ENCODE results near the gene NUP133.

Gene NUP133

DNA sequence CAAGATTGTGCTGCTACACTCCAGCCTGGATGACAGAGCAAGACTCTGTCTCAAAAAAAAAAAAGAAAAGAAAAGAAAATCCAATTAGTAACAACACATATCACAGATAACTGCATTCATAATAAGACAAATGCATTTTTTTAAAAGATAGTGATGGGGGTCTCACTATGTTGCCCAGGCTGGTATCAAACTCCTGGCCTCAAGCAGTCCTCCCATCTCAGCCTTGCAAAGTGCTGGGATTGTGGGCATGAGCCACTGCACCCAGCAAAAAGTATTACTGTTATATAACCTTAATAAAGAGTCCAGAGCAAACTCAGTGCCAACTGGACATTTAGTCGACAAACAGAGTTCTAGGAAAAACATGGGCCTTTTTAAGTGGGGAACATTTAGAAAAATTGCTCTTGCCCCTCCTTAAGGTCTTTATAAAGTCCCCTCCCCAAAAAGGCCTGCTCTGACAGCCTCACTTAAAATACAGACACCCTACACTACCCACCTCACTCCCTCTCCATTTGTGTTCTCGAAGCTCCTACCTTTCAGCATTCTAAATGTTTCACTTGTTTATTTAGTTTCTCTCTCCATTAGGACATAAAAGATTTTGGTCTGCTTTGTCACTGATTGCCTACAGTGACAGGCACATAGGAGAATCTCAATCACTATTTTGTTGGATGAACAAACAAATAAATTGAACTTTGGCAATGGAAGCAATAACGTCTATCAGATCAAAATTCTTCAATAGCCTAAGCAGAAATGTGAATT is 42.8 kb upstream of the NUP133 start:
- H3K27ac Mint-ChIP-seq = no peak overlapping the region
- no peaks in the 10 kb centered on the region for H3K27me3 Mint-ChIP-seq (ENCODE audit: low read depth)
- TF ChIP-seq, protein P1, sequence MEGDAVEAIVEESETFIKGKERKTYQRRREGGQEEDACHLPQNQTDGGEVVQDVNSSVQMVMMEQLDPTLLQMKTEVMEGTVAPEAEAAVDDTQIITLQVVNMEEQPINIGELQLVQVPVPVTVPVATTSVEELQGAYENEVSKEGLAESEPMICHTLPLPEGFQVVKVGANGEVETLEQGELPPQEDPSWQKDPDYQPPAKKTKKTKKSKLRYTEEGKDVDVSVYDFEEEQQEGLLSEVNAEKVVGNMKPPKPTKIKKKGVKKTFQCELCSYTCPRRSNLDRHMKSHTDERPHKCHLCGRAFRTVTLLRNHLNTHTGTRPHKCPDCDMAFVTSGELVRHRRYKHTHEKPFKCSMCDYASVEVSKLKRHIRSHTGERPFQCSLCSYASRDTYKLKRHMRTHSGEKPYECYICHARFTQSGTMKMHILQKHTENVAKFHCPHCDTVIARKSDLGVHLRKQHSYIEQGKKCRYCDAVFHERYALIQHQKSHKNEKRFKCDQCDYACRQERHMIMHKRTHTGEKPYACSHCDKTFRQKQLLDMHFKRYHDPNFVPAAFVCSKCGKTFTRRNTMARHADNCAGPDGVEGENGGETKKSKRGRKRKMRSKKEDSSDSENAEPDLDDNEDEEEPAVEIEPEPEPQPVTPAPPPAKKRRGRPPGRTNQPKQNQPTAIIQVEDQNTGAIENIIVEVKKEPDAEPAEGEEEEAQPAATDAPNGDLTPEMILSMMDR (IDR thresholded peaks at IDR 0.05; ENCODE audit: unreplicated experiment in 3 of 3) = no peak
- peaks cover 12% of the 10 kb centered on the region for H3K4me1 Mint-ChIP-seq
- H3K9me3 Mint-ChIP-seq = no peaks in the 10 kb centered on the region
- H3K36me3 Mint-ChIP-seq (ENCODE audit: low read depth) = peaks cover 16% of the 10 kb centered on the region
- no peak overlapping the region for H3K4me3 Mint-ChIP-seq

- TF ChIP-seq, protein P1 (IDR thresholded peaks at IDR 0.05; ENCODE audit: unreplicated experiment in 3 of 3) = no peak
- H3K9me3 Mint-ChIP-seq = no peaks in the 10 kb centered on the region
- no peaks in the 10 kb centered on the region for H3K4me1 Mint-ChIP-seq
- H3K27me3 Mint-ChIP-seq (ENCODE audit: low read depth) = no peaks in the 10 kb centered on the region
- no peak overlapping the region for H3K4me3 Mint-ChIP-seq
- H3K36me3 Mint-ChIP-seq (ENCODE audit: low read depth) = peaks cover 42% of the 10 kb centered on the region
- no peak overlapping the region for H3K27ac Mint-ChIP-seq
Observed at GRCh38 chr1:229547542-229547941, 39.4 kb upstream of the NUP133 start.

DNA sequence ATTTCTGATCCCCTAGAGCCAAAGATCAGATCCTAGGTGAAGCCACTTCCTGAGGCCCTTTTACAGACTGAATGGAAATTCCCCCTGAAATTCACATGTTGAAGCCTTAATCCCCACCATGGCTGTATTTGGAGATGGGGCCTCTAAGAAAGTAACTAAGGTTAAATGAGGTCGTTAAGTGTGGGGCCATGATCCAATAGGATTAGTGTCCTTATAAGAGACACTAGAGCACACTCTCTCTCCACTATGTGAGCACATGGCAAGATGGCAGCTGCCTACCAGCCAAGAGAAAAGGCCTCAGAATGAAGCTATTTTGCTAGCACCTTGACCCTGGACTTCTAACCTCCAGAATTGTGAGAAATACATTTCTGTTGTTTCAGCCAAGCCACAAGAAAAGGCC is 36.4 kb upstream of the NUP133 start:
- H3K27ac Mint-ChIP-seq = no peak overlapping the region
- H3K4me3 Mint-ChIP-seq = no peak overlapping the region
- no peaks in the 10 kb centered on the region for H3K9me3 Mint-ChIP-seq
- H3K27me3 Mint-ChIP-seq (ENCODE audit: low read depth) = no peaks in the 10 kb centered on the region
- peaks cover 59% of the 10 kb centered on the region for H3K36me3 Mint-ChIP-seq (ENCODE audit: low read depth)
- H3K4me1 Mint-ChIP-seq = no peaks in the 10 kb centered on the region
- TF ChIP-seq, protein P1 (IDR thresholded peaks at IDR 0.05; ENCODE audit: unreplicated experiment in 3 of 3) = no peak

- TF ChIP-seq, protein P1 (IDR thresholded peaks at IDR 0.05; ENCODE audit: unreplicated experiment in 3 of 3) = no peak
- H3K9me3 Mint-ChIP-seq = no peaks in the 10 kb centered on the region
- peaks cover 73% of the 10 kb centered on the region for H3K36me3 Mint-ChIP-seq (ENCODE audit: low read depth)
- H3K27me3 Mint-ChIP-seq (ENCODE audit: low read depth) = no peaks in the 10 kb centered on the region
- H3K27ac Mint-ChIP-seq = no peak overlapping the region
- H3K4me3 Mint-ChIP-seq = no peak overlapping the region
- H3K4me1 Mint-ChIP-seq = no peaks in the 10 kb centered on the region
Observed at GRCh38 chr1:229539863-229540506, 31.8 kb upstream of the NUP133 start.

DNA sequence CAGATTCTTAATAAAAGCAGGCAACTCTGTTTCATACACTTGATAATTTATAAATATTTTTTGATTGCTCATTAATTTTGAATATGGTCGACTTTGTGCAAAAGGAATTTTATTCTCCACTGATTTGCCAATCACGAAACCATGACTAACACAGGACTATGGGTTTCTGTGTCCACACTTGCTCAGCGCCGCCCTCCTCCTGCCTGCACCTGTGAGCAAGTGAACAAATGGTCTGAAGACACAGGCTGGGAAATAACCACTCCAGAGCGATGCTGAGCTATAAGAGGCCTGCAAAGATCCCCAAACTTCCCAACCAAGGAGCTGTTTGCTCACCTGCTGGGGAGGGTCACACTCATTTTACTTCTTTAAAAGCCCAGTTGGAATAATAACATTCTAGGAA is 30.8 kb upstream of the NUP133 start:
- Mint-ChIP-seq H3K4me1 (no peaks in the 10 kb centered on the region), H3K27me3 (ENCODE audit: low read depth) (no peaks in the 10 kb centered on the region), H3K4me3 (no peak overlapping the region), H3K9me3 (no peaks in the 10 kb centered on the region), H3K27ac (no peak overlapping the region), H3K36me3 (ENCODE audit: low read depth) (peaks cover 67% of the 10 kb centered on the region)
- TF ChIP-seq, protein P1 (IDR thresholded peaks at IDR 0.05; ENCODE audit: unreplicated experiment in 3 of 3) = no peak

DNA sequence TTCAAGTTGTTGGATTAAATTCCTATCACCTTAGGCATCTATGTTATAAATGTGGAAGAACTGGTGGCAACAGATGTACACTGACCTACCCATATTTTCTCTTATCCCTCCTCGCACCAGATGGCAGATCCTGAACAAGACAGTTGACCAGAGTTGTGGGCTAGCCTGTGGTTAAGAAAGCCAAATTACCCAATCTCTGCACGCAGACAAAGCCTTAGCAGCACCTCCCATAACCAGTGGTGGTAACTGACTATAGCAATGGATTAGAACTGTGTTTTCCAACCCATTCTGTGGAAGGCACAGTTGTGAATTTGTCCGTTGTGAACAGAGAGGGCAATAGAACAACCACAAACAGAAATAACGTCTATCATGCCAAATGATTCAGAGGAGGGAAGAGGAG is 29.8 kb upstream of the NUP133 start:
- H3K27ac Mint-ChIP-seq = no peak overlapping the region
- no peak overlapping the region for H3K4me3 Mint-ChIP-seq

More for the DNA sequence above, 29.8 kb upstream of the NUP133 start:
- Mint-ChIP-seq H3K9me3 (no peaks in the 10 kb centered on the region), H3K27me3 (ENCODE audit: low read depth) (no peaks in the 10 kb centered on the region), H3K36me3 (ENCODE audit: low read depth) (peaks cover 66% of the 10 kb centered on the region), H3K4me1 (no peaks in the 10 kb centered on the region)
- TF ChIP-seq, protein P1 (IDR thresholded peaks at IDR 0.05; ENCODE audit: unreplicated experiment in 3 of 3) = no peak
